ENCODE measurements around the gene E2F6.

- TF ChIP-seq, protein P1, sequence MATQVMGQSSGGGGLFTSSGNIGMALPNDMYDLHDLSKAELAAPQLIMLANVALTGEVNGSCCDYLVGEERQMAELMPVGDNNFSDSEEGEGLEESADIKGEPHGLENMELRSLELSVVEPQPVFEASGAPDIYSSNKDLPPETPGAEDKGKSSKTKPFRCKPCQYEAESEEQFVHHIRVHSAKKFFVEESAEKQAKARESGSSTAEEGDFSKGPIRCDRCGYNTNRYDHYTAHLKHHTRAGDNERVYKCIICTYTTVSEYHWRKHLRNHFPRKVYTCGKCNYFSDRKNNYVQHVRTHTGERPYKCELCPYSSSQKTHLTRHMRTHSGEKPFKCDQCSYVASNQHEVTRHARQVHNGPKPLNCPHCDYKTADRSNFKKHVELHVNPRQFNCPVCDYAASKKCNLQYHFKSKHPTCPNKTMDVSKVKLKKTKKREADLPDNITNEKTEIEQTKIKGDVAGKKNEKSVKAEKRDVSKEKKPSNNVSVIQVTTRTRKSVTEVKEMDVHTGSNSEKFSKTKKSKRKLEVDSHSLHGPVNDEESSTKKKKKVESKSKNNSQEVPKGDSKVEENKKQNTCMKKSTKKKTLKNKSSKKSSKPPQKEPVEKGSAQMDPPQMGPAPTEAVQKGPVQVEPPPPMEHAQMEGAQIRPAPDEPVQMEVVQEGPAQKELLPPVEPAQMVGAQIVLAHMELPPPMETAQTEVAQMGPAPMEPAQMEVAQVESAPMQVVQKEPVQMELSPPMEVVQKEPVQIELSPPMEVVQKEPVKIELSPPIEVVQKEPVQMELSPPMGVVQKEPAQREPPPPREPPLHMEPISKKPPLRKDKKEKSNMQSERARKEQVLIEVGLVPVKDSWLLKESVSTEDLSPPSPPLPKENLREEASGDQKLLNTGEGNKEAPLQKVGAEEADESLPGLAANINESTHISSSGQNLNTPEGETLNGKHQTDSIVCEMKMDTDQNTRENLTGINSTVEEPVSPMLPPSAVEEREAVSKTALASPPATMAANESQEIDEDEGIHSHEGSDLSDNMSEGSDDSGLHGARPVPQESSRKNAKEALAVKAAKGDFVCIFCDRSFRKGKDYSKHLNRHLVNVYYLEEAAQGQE (IDR thresholded peaks at IDR 0.05; ENCODE audit: low read depth): no peak
- TF ChIP-seq NFIC (IDR thresholded peaks at IDR 0.05): no peak
- TF ChIP-seq, protein P2, sequence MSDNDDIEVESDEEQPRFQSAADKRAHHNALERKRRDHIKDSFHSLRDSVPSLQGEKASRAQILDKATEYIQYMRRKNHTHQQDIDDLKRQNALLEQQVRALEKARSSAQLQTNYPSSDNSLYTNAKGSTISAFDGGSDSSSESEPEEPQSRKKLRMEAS (IDR thresholded peaks at IDR 0.05): no peak
- no peak for TF ChIP-seq EP300 (IDR thresholded peaks at IDR 0.05; ENCODE audit: borderline replicate concordance)
- no peak for TF ChIP-seq TAF1 (IDR thresholded peaks at IDR 0.05; ENCODE audit: low read depth)
- TF ChIP-seq USF1 (IDR thresholded peaks at IDR 0.05): no peak
- TF ChIP-seq CREB1 (IDR thresholded peaks at IDR 0.05; ENCODE audit: low read depth): no peak
- no peak for TF ChIP-seq EGR1 (IDR thresholded peaks at IDR 0.05)
- TF ChIP-seq ZBTB7A (IDR thresholded peaks at IDR 0.05; ENCODE audit: low read depth): no peak
Observed at GRCh38 chr2:11499081-11499743, 33.3 kb upstream of the E2F6 start.

All from Ishikawa (cell line).